Fibroblast of the aortic adventitia (primary cell): ENCODE data around the gene CARD10. TPM values are rescaled to one million over a fixed set of nuclear protein-coding genes. Genes with fewer than 3 reads are reported as not detected.
A peak's percentile ranks its signal among the peaks of the same experiment; 100 is the strongest.

ENCODE experiments used
- DNase-seq: peaks from one replicate; pipeline ENCODE4 v3.0.0-alpha.2; 2010; ENCODE audit warnings: low read depth
- H3K4me3 ChIP-seq: 2 replicates; pipeline ENCODE4 v1.5.1; 2011; ENCODE audit warnings: low read depth, mild to moderate bottlenecking, control low read depth, low read length, moderate library complexity
- CTCF ChIP-seq: IDR thresholded peaks from 2 replicates; pipeline ENCODE4 v1.5.1; 2011; ENCODE audit warnings: mild to moderate bottlenecking, low read length, control low read depth, inconsistent platforms; ENCODE audit not compliant: insufficient read depth
- total RNA-seq: library from RNA; depleted of rRNA; stranded (reverse); fragments of >200 nt; gene quantifications from 2 replicates; pipeline ENCODE4 v1.2.3, GENCODE V29; 2012; ENCODE audit warnings: low replicate concordance

The CARD10 gene
- total RNA-seq, 1 donor, result 13.1 TPM

- no peak for TF ChIP-seq CTCF
- no peak overlapping the region for H3K4me3 ChIP-seq
- DNase-seq, result no peak
Measured at GRCh38 chr22:37565830-37566229, 46.6 kb upstream of the CARD10 start.

GRCh38 chr22:37564111-37564711 lies 45.0 kb upstream of the CARD10 start:
- H3K4me3 ChIP-seq, result peak overlapping the region; percentile 47
- DNase-seq, result peak; percentile 57
- no peak for TF ChIP-seq CTCF

GRCh38 chr22:37563153-37564081 lies 44.2 kb upstream of the CARD10 start:
- no peak for TF ChIP-seq CTCF
- H3K4me3 ChIP-seq, result peak overlapping the region; percentile 47
- peak; percentile 94 for DNase-seq

- TF ChIP-seq CTCF, result no peak
- no peak for DNase-seq
- peak overlapping the region; percentile 88 for H3K4me3 ChIP-seq
Measured at GRCh38 chr22:37562049-37562875, 43.0 kb upstream of the CARD10 start.

- peak; percentile 83 for TF ChIP-seq CTCF
- H3K4me3 ChIP-seq, result peak overlapping the region; percentile 88
- DNase-seq, result peak; percentile 89
Measured at GRCh38 chr22:37561212-37562048, 42.2 kb upstream of the CARD10 start.
